Tibial nerve (tissue), 4 donors: Measurements from ENCODE around the gene ANKRD62. TPM values are rescaled to one million over a fixed set of nuclear protein-coding genes. Genes with fewer than 3 reads are reported as not detected.

Experiments used
- DNase-seq, 2 donors: peaks; one replicate each; pipeline ENCODE4 v3.0.0-alpha.2; 2019; ENCODE audit warnings: low spot score in 2 of 2
- H3K27ac ChIP-seq, 4 donors: fragments of 200-600 bp; sonication (generic) in 3 of 4; one replicate each; pipeline ENCODE4 v1.5.1; 2017 to 2019; ENCODE audit warnings: mild to moderate bottlenecking in 1 of 4
- H3K27me3 ChIP-seq, 2 donors: fragments of 200-600 bp; sonication (generic) in 1 of 2; one replicate each; pipeline versions ENCODE4 v1.5.1 to v1.6.0; 2017 to 2019
- H3K36me3 ChIP-seq, 3 donors: fragments of 200-600 bp; sonication (generic); one replicate each; pipeline ENCODE4 v1.5.1; 2018 to 2019
- H3K4me1 ChIP-seq, 4 donors: fragments of 200-600 bp; sonication (generic) in 3 of 4; one replicate each; pipeline ENCODE4 v1.5.1; 2017 to 2019
- H3K4me3 ChIP-seq, 4 donors: fragments of 200-600 bp; sonication (generic) in 3 of 4; one replicate each; pipeline ENCODE4 v1.5.1; 2017 to 2019; ENCODE audit warnings: mild to moderate bottlenecking in 1 of 4, moderate library complexity in 1 of 4
- H3K9me3 ChIP-seq, 4 donors: fragments of 200-600 bp; sonication (generic) in 3 of 4; one replicate each; pipeline ENCODE4 v1.5.1; 2017 to 2019
- CTCF ChIP-seq, 5 experiments: fragments of 200-600 bp in 3 of 5; fragments of 450-650 bp in 2 of 5; sonication (generic) in 3 of 5; IDR thresholded peaks; one replicate each; pipeline ENCODE4 v1.5.1; 2016 to 2019; ENCODE audit warnings: antibody characterized with exemption in 5 of 5, mild to moderate bottlenecking in 3 of 5, moderate library complexity in 2 of 5
- EP300 ChIP-seq, 2 donors: sonication (generic); formaldehyde crosslinking; IDR thresholded peaks; one replicate each; pipeline ENCODE4 v1.6.1; 2017; ENCODE audit warnings: antibody characterized with exemption in 2 of 2, mild to moderate bottlenecking in 1 of 2
- POLR2A ChIP-seq, 2 donors: fragments of 450-650 bp; IDR thresholded peaks; one replicate each; pipeline ENCODE4 v1.6.1; 2017; ENCODE audit warnings: antibody characterized with exemption in 2 of 2, mild to moderate bottlenecking in 2 of 2, moderate library complexity in 2 of 2
- WGBS, 2 donors: methylation state at CpG; one replicate each; pipeline ENCODE4 v1.1.5; 2018; 5-methylcytosine and 5-hydroxymethylcytosine counted together
- total RNA-seq, 4 donors: library from RNA; depleted of rRNA; stranded (reverse); fragments of >200 nt; gene quantifications; one replicate each; pipeline ENCODE4 v1.1.0, GENCODE V29; 2016

ANKRD62 gene
- total RNA-seq, 4 donors from 2014 or later, result not detected

GRCh38 chr18:12091538-12092141 is 2.0 kb upstream of the ANKRD62 start:
- Histone ChIP-seq H3K4me1 (no peaks in the 10 kb centered on the region), H3K27me3 (no peaks in the 10 kb centered on the region), H3K27ac (no peak overlapping the region), H3K36me3 (no peaks in the 10 kb centered on the region), H3K4me3 (no peak overlapping the region), H3K9me3 (no peaks in the 10 kb centered on the region)
- DNase-seq, result no peak
- 86 to 90% methylated on average over 8 to 9 of the region's 9 CpGs for WGBS, 2 donors
- TF ChIP-seq EP300 (IDR thresholded peaks at IDR 0.05), result no peak
- TF ChIP-seq CTCF (IDR thresholded peaks at IDR 0.05), result no peak
- TF ChIP-seq POLR2A (IDR thresholded peaks at IDR 0.05), result no peak

GRCh38 chr18:12092398-12093229 is 1.0 kb upstream of the ANKRD62 start:
- TF ChIP-seq POLR2A (IDR thresholded peaks at IDR 0.05), result no peak
- TF ChIP-seq CTCF (IDR thresholded peaks at IDR 0.05), result no peak
- no peak for TF ChIP-seq EP300 (IDR thresholded peaks at IDR 0.05)
- H3K27me3 ChIP-seq, result no peaks in the 10 kb centered on the region
- no peaks in the 10 kb centered on the region for H3K36me3 ChIP-seq
- H3K4me1 ChIP-seq, result no peaks in the 10 kb centered on the region
- H3K9me3 ChIP-seq, result no peaks in the 10 kb centered on the region
- H3K4me3 ChIP-seq, result no peak overlapping the region
- H3K27ac ChIP-seq, result no peak overlapping the region
- no peak for DNase-seq
- WGBS, 2 donors, result 89 to 98% methylated on average over 5 to 17 of the region's 17 CpGs

GRCh38 chr18:12098374-12098773 is 4.7 kb downstream of the ANKRD62 start:
- no peak for TF ChIP-seq CTCF (IDR thresholded peaks at IDR 0.05)
- TF ChIP-seq POLR2A (IDR thresholded peaks at IDR 0.05), result no peak
- TF ChIP-seq EP300 (IDR thresholded peaks at IDR 0.05), result no peak
- Histone ChIP-seq H3K4me3 (no peak overlapping the region), H3K27ac (no peak overlapping the region), H3K9me3 (no peaks in the 10 kb centered on the region), H3K4me1 (no peaks in the 10 kb centered on the region), H3K36me3 (no peaks in the 10 kb centered on the region), H3K27me3 (peaks cover 0 to 4% of the 10 kb centered on the region in 2 donors)
- no peak for DNase-seq
- 92 to 93% methylated on average over 5 of the region's 5 CpGs for WGBS, 2 donors

GRCh38 chr18:12099160-12099559 is 5.5 kb downstream of the ANKRD62 start:
- TF ChIP-seq EP300 (IDR thresholded peaks at IDR 0.05), result no peak
- Histone ChIP-seq H3K4me3 (no peak overlapping the region), H3K27ac (no peak overlapping the region), H3K36me3 (no peaks in the 10 kb centered on the region), H3K4me1 (no peaks in the 10 kb centered on the region), H3K9me3 (no peaks in the 10 kb centered on the region), H3K27me3 (peaks cover 0 to 4% of the 10 kb centered on the region in 2 donors)
- no peak for DNase-seq

GRCh38 chr18:12101266-12101665 is 7.6 kb downstream of the ANKRD62 start:
- H3K27ac ChIP-seq, result no peak overlapping the region
- H3K9me3 ChIP-seq, result no peaks in the 10 kb centered on the region
- H3K4me3 ChIP-seq, result no peak overlapping the region
- no peaks in the 10 kb centered on the region for H3K4me1 ChIP-seq
- TF ChIP-seq POLR2A (IDR thresholded peaks at IDR 0.05) (no peak), EP300 (IDR thresholded peaks at IDR 0.05) (no peak), CTCF (IDR thresholded peaks at IDR 0.05) (no peak)
- H3K36me3 ChIP-seq, result no peaks in the 10 kb centered on the region
- WGBS, 2 donors, result 95 to 98% methylated on average over 1 of the region's 1 CpG
- H3K27me3 ChIP-seq, result peaks cover 0 to 4% of the 10 kb centered on the region in 2 donors
- DNase-seq, result no peak
